PC-9 (cell line): ENCODE results near the gene KLRB1. TPM values are rescaled to one million over a fixed set of nuclear protein-coding genes. Genes with fewer than 3 reads are reported as not detected.
"Not testable (repeated sequence)": the region's sequence is repeated elsewhere in the genome, so short reads cannot be mapped to it uniquely, and the experiment has no call there.

Source experiments
- BruUV-seq: library from RNA; stranded (reverse); fragments of 400-500 nt; replicated peaks from 2 replicates; lab custom pipeline; 2021; lab: Mats Ljungman, UMichigan
- CTCF ChIA-PET: fragments of 300-600 bp; sonication (Branson Sonifier 250); formaldehyde crosslinking; loops from one replicate; lab custom pipeline; 2022; ENCODE audit warnings: antibody characterized with exemption; lab: Charles Lee
- POLR2A ChIA-PET: fragments of 300-600 bp; sonication (Branson Sonifier 250); formaldehyde crosslinking; loops from one replicate; lab custom pipeline; 2022; ENCODE audit warnings: antibody characterized with exemption; ENCODE audit not compliant: unreplicated experiment; lab: Charles Lee
- DNase-seq, 2 experiments: peaks; one replicate each; pipeline versions ENCODE4 v3.0.0 to v3.0.0-alpha.2; 2015 to 2022; ENCODE audit warnings: mixed read lengths in 1 of 2
- H2AFZ ChIP-seq: fragments of 200-600 bp; sonication (generic); 2 replicates; pipeline ENCODE4 v1.8.1; 2017; ENCODE audit warnings: antibody characterized with exemption
- H3F3A ChIP-seq: fragments of 200-600 bp; sonication (generic); 2 replicates; pipeline ENCODE4 v1.8.1; 2017; ENCODE audit warnings: antibody characterized with exemption, mild to moderate bottlenecking, low read depth; ENCODE audit not compliant: insufficient read depth
- H3K27ac ChIP-seq: fragments of 200-600 bp; sonication (generic); 2 replicates; pipeline ENCODE4 v1.6.1; 2016; ENCODE audit warnings: mixed run types
- H3K27me3 ChIP-seq: fragments of 200-600 bp; sonication (generic); 2 replicates; pipeline ENCODE4 v1.6.1; 2016; ENCODE audit warnings: low read depth, mixed run types; ENCODE audit not compliant: insufficient read depth
- H3K36me3 ChIP-seq: fragments of 200-600 bp; sonication (generic); 2 replicates; pipeline ENCODE4 v1.6.1; 2016; ENCODE audit warnings: low read depth, mixed run types
- H3K4me1 ChIP-seq: fragments of 200-600 bp; sonication (generic); replicated peaks from 2 replicates; pipeline ENCODE4 v1.6.1; 2016; ENCODE audit warnings: mixed run types; ENCODE audit not compliant: insufficient read depth
- H3K4me2 ChIP-seq: fragments of 200-600 bp; sonication (generic); 2 replicates; pipeline ENCODE4 v1.6.1; 2017; ENCODE audit warnings: mixed run types
- H3K4me3 ChIP-seq: fragments of 200-600 bp; sonication (generic); 2 replicates; pipeline ENCODE4 v1.6.1; 2016; ENCODE audit warnings: mixed run types
- H3K79me2 ChIP-seq: fragments of 200-600 bp; sonication (generic); 2 replicates; pipeline ENCODE4 v1.6.1; 2017; ENCODE audit warnings: low read depth, mixed run types
- H3K9me2 ChIP-seq: fragments of 200-600 bp; sonication (generic); 2 replicates; pipeline ENCODE4 v1.8.1; 2017; ENCODE audit warnings: mild to moderate bottlenecking; ENCODE audit not compliant: insufficient read depth
- H3K9me3 ChIP-seq: fragments of 200-600 bp; sonication (generic); 2 replicates; pipeline ENCODE4 v1.8.1; 2016; ENCODE audit warnings: low read depth; ENCODE audit not compliant: insufficient read depth
- H4K20me1 ChIP-seq: fragments of 200-600 bp; sonication (generic); 2 replicates; pipeline ENCODE4 v1.8.1; 2017; ENCODE audit not compliant: insufficient read depth
- CTCF ChIP-seq: fragments of 200-600 bp; sonication (generic); conservative IDR thresholded peaks from 2 replicates; pipeline ENCODE4 v1.6.1; 2017; ENCODE audit warnings: mixed run types, antibody characterized with exemption, mild to moderate bottlenecking, moderate library complexity
- EZH2 ChIP-seq: fragments of 200-600 bp; sonication (generic); IDR thresholded peaks from 2 replicates; pipeline ENCODE4 v1.8.0; 2017; ENCODE audit warnings: antibody characterized with exemption, low read depth
- intact Hi-C: fragments of 100-400 bp; cut with micrococcal nuclease; formaldehyde crosslinking; loops from one replicate; pipeline ENCODE4 v1.10.0; 2022; ENCODE audit not compliant: unreplicated experiment
- total RNA-seq: library from RNA; stranded (reverse); gene quantifications from 2 replicates; pipeline ENCODE4 v1.2.3, GENCODE V29; 2021

Gene KLRB1
- total RNA-seq, 1 experiment from 2014 or later = not detected

GRCh38 chr12:9604287-9604686, 3.4 kb downstream of the KLRB1 start:
- Histone ChIP-seq H3K9me2 (no peaks in the 10 kb centered on the region), H2AFZ (no peak overlapping the region), H3K79me2 (no peaks in the 10 kb centered on the region), H3K9me3 (0 out of 2 replicates have a peak, but pooled peaks cover 3% of the 10 kb centered on the region), H3K4me1 (no peaks in the 10 kb centered on the region), H3K4me3 (no peak overlapping the region), H4K20me1 (no peaks in the 10 kb centered on the region), H3K27me3 (no peaks in the 10 kb centered on the region), H3K27ac (no peak overlapping the region), H3F3A (no peaks in the 10 kb centered on the region), H3K36me3 (no peaks in the 10 kb centered on the region), H3K4me2 (no peak overlapping the region)
- no peak for TF ChIP-seq EZH2
- no peak for TF ChIP-seq CTCF
- DNase-seq = no peak
- BruUV-seq = no TSS peak
- ChIA-PET CTCF (no interaction called here), POLR2A (no interaction called here)
- intact Hi-C loops = no loop called here

GRCh38 chr12:9600426-9600825, 7.3 kb downstream of the KLRB1 start:
- H3K4me3 ChIP-seq, H3K79me2 ChIP-seq, H3K27me3 ChIP-seq, intact Hi-C loops, H3K27ac ChIP-seq, POLR2A ChIA-PET, DNase-seq, CTCF ChIA-PET, H3K9me2 ChIP-seq, H3K36me3 ChIP-seq, H2AFZ ChIP-seq, H3F3A ChIP-seq, H3K4me1 ChIP-seq, BruUV-seq, H3K9me3 ChIP-seq, H3K4me2 ChIP-seq, H4K20me1 ChIP-seq: not testable (repeated sequence)

- no peaks in the 10 kb centered on the region for H3K79me2 ChIP-seq
- no peaks in the 10 kb centered on the region for H4K20me1 ChIP-seq
- no peaks in the 10 kb centered on the region for H3K27me3 ChIP-seq
- H3K9me2 ChIP-seq = no peaks in the 10 kb centered on the region
- H3K27ac ChIP-seq = no peak overlapping the region
- H3K9me3 ChIP-seq = 0 out of 2 replicates have a peak, but pooled peaks cover 3% of the 10 kb centered on the region
- ChIA-PET CTCF (no interaction called here), POLR2A (no interaction called here)
- no peaks in the 10 kb centered on the region for H3K36me3 ChIP-seq
- no TSS peak for BruUV-seq
- TF ChIP-seq EZH2 (no peak), CTCF (no peak)
- H3K4me3 ChIP-seq = no peak overlapping the region
- DNase-seq = no peak
- H3K4me2 ChIP-seq = no peak overlapping the region
- no peak overlapping the region for H2AFZ ChIP-seq
- no peaks in the 10 kb centered on the region for H3F3A ChIP-seq
- intact Hi-C loops = no loop called here
- no peaks in the 10 kb centered on the region for H3K4me1 ChIP-seq
Measured at GRCh38 chr12:9598363-9598762, 9.4 kb downstream of the KLRB1 start.

GRCh38 chr12:9597365-9597764, 10.4 kb downstream of the KLRB1 start:
- Histone ChIP-seq H3K27me3 (no peaks in the 10 kb centered on the region), H3K9me2 (no peaks in the 10 kb centered on the region), H3F3A (no peaks in the 10 kb centered on the region), H4K20me1 (no peaks in the 10 kb centered on the region), H3K36me3 (no peaks in the 10 kb centered on the region), H3K9me3 (0 out of 2 replicates have a peak, but pooled peaks cover 3% of the 10 kb centered on the region), H3K27ac (no peak overlapping the region), H2AFZ (no peak overlapping the region), H3K4me1 (no peaks in the 10 kb centered on the region), H3K4me2 (no peak overlapping the region), H3K79me2 (no peaks in the 10 kb centered on the region), H3K4me3 (no peak overlapping the region)
- POLR2A ChIA-PET = no interaction called here
- CTCF ChIA-PET = interaction anchor here (0.7 kb wide), 1 partner anchor 1084 kb away, joined by 3 read pairs; the partner anchor contains the start of gene CLEC4D
- intact Hi-C loops = no loop called here
- DNase-seq = no peak
- no TSS peak for BruUV-seq
- TF ChIP-seq CTCF = no peak
- no peak for TF ChIP-seq EZH2
